Subcutaneous preadipocyte (primary cell): ENCODE measurements around the gene LIPA. TPM values are rescaled to one million over a fixed set of nuclear protein-coding genes. Genes with fewer than 3 reads are reported as not detected.

Experiments
- total RNA-seq: library from RNA; depleted of rRNA; stranded (reverse); fragments of >200 nt; gene quantifications from 2 replicates; pipeline ENCODE4 v1.2.3, GENCODE V29; 2012

The LIPA gene
- 68.4 and 89.7 TPM in 2 replicates for total RNA-seq

DNA sequence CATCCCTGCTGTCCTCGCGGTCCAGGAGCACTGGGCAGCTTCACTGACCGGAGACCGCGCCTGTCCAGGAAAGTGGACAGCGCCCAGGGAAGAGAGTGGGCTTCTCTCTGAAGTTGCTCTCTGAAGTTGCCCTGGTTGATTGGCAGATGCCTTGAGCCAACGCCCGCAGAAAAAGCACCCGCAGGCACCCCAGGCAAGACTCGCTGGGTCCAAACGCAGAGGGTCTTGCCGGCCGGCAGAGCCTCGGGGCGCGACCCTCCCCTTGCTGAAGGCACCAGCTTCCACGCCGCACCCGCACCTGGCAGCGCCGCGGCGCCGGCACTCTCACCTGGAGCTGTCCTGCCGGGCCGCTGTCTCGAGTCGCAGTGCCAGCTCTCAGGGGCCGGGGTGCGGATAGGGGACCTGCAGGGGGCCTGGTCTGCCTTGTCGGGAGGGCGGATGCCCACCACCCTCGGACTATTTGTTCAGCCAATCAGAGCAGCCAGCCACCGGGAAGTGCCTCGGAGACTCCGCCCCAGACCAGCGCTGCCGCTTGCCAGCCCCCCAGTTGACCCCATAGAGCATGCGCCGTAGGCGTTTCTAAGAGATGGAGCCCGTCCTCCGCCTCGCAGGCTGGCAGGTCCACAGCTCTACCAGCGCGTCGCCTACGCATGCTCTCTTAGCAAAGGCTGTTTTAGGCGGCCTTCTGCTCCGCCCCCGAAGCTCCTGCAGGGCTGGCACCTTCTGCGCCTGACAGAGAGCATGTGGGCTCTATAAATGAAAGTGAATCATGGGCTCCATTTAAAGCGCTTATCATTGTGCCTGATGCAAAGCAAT, at the start of gene LIPA:
TSS of gene LIPA (minus strand) at position 367 of the 816 bp plus-strand sequence. CDS start 4,127 bp downstream, outside the sequence.

DNA sequence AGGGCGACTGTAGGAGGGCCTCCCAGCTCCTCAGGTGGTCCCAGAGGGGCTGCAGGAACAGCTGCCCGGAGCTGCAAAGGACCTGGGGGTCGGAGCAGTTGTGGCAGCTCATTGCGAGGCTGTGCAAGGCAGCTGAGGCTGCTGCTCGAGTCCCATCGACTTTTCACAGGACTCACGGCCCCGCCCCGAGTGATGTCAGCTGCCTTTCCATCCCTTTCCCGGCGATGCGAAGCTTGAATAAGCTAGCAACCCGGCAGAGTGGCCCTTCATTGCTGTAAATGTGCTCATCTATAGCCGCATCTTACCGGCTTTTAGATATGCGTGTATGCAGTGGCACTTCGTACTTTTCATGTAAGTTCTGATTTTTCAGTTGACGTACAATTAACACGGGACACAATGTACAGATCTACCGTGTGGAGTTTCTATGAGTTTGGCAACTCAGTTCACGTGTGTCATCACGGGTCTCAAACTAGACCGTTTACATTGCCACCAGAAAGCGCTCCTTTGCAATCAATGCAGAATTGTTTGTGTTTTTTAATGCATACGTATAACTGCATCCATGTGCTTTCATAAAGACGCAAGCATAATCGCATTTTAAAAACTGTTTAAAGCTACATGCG, 44.3 kb downstream of the LIPA start, which contains the start of gene CH25H:
TSS of gene CH25H (minus strand) at position 137 of the 620 bp plus-strand sequence. CDS start at position 112, 25 bp downstream.

Other genes with a start within 250 kb of the LIPA start
- 0.37 and 0.78 TPM in 2 replicates for gene CH25H, start 44.5 kb downstream of the LIPA start, total RNA-seq
- gene IFIT2, start 50.3 kb upstream of the LIPA start, total RNA-seq, result 3.1 and 3.7 TPM in 2 replicates
- 15.8 and 16.4 TPM in 2 replicates for gene IFIT3, start 76.2 kb upstream of the LIPA start, total RNA-seq
- gene IFIT1B, start 126.3 kb upstream of the LIPA start, total RNA-seq, result not detected in 2 replicates
- gene IFIT1, start 140.8 kb upstream of the LIPA start, total RNA-seq, result 4.3 and 5.5 TPM in 2 replicates
- 19.1 and 21.1 TPM in 2 replicates for gene IFIT5, start 162.8 kb upstream of the LIPA start, total RNA-seq